ENCODE results near the gene CNPPD1.

The CNPPD1 gene

DNA sequence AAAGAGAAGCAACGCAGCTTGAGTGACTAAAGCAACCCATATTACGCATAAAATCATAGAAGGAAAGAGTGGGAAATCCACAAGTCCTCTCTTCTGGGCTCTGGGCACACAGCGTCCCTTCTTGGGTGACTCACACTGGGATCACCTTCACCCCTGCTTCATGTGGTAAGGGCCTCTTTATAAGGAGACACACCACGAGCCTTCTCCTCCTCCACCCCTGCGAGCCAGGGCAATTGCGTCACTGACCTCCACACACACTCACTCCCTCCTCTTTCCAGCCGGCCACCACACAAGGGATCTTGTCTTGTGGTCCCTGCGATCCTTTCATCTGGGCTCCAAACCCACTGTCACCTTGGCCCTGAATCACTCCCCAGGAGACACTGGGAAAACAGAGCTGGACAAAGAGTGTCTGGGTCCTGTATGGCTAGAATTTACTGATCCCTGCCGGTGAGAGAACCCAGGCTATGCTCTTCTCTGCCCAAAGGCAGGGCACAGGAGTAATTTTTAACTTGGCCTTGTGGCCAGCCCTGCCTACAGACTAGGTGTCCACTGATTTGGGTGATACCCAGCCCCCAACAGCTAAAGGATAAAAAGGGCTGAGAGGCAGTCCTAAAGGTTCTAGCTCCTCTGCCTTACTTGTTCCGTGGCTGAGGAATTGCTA, 51.4 kb downstream of the CNPPD1 start:
- no peak for FAIRE-seq
- TF ChIP-seq PAX5 (IDR thresholded peaks at IDR 0.05; ENCODE audit: insufficient read depth, low read length, severe bottlenecking): no peak
- no peak for TF ChIP-seq POLR2A (IDR thresholded peaks at IDR 0.05; ENCODE audit: low read depth, low read length)
- no peak for TF ChIP-seq TAF1 (IDR thresholded peaks at IDR 0.05; ENCODE audit: low read depth, low read length)
- no peak for TF ChIP-seq SPI1 (IDR thresholded peaks at IDR 0.05; ENCODE audit: low read depth, low read length)
- TF ChIP-seq POLR2AphosphoS5 (IDR thresholded peaks at IDR 0.05; ENCODE audit: low read depth, low read length): no peak
- no peak for TF ChIP-seq POU2F2 (IDR thresholded peaks at IDR 0.05; ENCODE audit: low read depth, low read length)
- no peak for DNase-seq (ENCODE audit: insufficient read length, low spot score)

DNA sequence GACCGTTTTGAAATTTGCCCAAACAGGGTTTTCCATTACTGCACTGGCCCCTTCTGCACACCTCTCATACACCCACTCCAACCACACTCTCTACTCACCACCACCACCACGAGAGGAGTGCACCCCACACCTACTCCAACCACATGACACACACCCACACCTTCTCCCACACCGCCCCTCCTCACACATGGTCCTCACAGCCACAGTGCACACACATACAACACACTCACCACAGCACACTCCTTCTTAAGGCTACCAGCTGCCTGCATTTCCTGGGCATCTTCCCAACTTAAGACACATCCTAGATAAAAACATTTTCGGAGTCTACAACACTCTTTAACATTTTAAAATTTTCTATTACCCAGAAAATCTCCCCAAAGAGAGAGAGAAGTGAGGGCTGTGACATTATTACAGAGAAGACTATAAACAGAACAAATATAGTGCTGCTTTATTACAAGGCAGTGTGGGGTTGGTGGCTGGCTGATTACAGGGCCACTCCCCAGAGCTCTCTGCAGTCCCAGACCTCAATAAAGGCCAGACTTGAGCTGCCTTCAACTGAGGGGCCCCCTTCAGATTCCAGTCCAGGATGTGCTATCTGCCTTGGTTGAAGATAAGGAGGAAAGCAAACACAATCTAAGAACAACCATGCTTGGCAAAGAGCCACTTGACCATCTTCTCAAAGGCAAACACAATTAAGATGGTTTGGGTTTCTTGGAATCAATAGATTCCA, 52.2 kb downstream of the CNPPD1 start:
- FAIRE-seq: peak; percentile 38
- DNase-seq (ENCODE audit: insufficient read length, low spot score): no peak
- no peak for TF ChIP-seq POLR2AphosphoS5 (IDR thresholded peaks at IDR 0.05; ENCODE audit: low read depth, low read length)
- no peak for TF ChIP-seq TAF1 (IDR thresholded peaks at IDR 0.05; ENCODE audit: low read depth, low read length)
- TF ChIP-seq PAX5 (IDR thresholded peaks at IDR 0.05; ENCODE audit: insufficient read depth, low read length, severe bottlenecking): no peak
- no peak for TF ChIP-seq POLR2A (IDR thresholded peaks at IDR 0.05; ENCODE audit: low read depth, low read length)
- TF ChIP-seq POU2F2 (IDR thresholded peaks at IDR 0.05; ENCODE audit: low read depth, low read length): no peak
- TF ChIP-seq SPI1 (IDR thresholded peaks at IDR 0.05; ENCODE audit: low read depth, low read length): no peak

DNA sequence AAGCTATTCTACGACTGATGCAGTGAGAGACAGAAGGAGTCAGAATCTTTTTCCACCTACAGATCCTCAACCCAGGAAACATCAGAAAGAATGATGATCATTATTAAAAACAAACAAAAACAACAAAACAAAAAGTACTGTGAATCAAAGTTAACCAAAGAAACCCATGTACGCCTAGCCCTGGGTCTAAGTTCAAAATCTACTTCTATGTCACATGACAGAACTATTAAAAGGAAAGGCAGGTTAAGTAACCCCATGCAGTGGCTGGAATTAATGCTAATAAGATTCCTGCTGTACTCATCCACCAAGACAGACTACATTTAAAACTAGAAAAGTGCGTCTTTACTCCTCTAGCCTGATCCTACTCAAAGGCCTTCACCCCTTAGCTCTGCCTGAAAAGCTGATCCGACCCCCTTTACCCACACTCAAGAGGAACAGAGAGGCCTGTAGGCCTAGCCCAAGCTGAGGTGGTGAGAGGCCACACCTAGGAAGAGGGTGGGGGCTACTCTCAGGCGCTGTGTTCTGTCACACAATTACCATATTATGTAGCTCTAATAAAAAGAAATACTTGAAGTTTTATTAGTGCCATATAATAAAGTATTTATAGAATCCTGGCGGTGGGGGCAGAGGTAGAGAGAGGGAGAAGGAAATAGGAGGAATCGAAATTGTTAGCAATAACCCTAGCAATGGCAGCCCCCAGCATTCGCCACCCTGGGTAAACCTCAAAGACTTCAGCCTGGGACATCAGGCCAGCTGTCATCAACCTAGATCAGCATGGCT, 53.2 kb downstream of the CNPPD1 start:
- FAIRE-seq: no peak
- TF ChIP-seq POLR2A (IDR thresholded peaks at IDR 0.05; ENCODE audit: low read depth, low read length) (no peak), PAX5 (IDR thresholded peaks at IDR 0.05; ENCODE audit: insufficient read depth, low read length, severe bottlenecking) (no peak), SPI1 (IDR thresholded peaks at IDR 0.05; ENCODE audit: low read depth, low read length) (no peak)
- DNase-seq (ENCODE audit: insufficient read length, low spot score): no peak

DNA sequence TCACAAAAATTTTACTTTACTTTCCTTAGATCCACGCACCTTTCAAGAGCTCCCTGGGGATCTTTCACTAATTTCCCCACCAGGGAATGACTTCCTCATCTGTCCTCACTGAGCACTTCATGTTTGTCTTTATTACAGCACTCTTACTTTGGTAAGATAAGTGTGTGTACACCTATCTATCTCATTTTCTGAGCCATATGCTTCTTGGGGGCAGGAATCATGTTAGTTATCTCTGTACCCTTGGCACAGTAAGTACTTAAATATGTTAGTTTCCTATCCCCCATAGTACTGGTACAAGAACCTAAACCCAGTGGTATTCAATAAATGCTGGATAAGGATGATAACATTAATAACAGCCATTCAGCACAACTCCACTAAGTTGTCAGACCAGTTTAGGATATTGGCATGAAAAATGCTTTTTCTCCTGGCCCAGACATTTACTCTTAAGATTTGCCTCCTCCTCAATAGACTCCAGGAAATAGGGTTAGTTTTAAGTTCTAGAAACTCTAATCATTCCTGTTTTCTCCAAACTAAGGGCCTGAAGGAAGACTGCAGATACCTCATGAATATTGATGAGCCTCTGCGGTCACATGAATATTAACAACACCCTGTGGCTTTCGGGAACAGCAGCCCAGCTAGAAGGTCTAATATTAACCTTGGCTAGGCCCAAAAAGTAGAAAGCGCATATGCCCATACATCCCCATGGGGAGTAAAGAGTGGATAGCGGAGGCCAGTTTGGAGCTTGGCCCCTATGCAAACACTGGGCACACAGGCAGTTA, 54.3 kb downstream of the CNPPD1 start:
- no peak for FAIRE-seq
- no peak for TF ChIP-seq POU2F2 (IDR thresholded peaks at IDR 0.05; ENCODE audit: low read depth, low read length)
- TF ChIP-seq TAF1 (IDR thresholded peaks at IDR 0.05; ENCODE audit: low read depth, low read length): no peak
- no peak for TF ChIP-seq POLR2A (IDR thresholded peaks at IDR 0.05; ENCODE audit: low read depth, low read length)
- no peak for TF ChIP-seq POLR2AphosphoS5 (IDR thresholded peaks at IDR 0.05; ENCODE audit: low read depth, low read length)
- TF ChIP-seq PAX5 (IDR thresholded peaks at IDR 0.05; ENCODE audit: insufficient read depth, low read length, severe bottlenecking): no peak
- no peak for TF ChIP-seq SPI1 (IDR thresholded peaks at IDR 0.05; ENCODE audit: low read depth, low read length)
- no peak for DNase-seq (ENCODE audit: insufficient read length, low spot score)

Data from GM12891 (cell line).